Sigmoid colon (tissue), 7 donors: ENCODE data around the gene YAE1. TPM values are rescaled to one million over a fixed set of nuclear protein-coding genes. Genes with fewer than 3 reads are reported as not detected.

Experiments used
- DNase-seq: peaks from one replicate; pipeline ENCODE4 v3.0.0-alpha.2; 2019
- H3K27ac ChIP-seq, 4 donors: fragments of 200-600 bp; sonication (generic); one replicate each; pipeline ENCODE4 v1.5.1; 2016 to 2019; ENCODE audit warnings: mild to moderate bottlenecking in 1 of 4
- H3K27me3 ChIP-seq, 3 donors: fragments of 200-600 bp; sonication (generic); one replicate each; pipeline ENCODE4 v1.5.1; 2019; ENCODE audit warnings: mild to moderate bottlenecking in 1 of 3
- H3K36me3 ChIP-seq, 4 donors: fragments of 200-600 bp; sonication (generic); one replicate each; pipeline ENCODE4 v1.5.1; 2016 to 2019
- H3K4me1 ChIP-seq, 4 donors: fragments of 200-600 bp; sonication (generic); one replicate each; pipeline ENCODE4 v1.5.1; 2017 to 2019
- H3K4me3 ChIP-seq, 4 donors: fragments of 200-600 bp; sonication (generic); one replicate each; pipeline ENCODE4 v1.5.1; 2017 to 2019; ENCODE audit warnings: mild to moderate bottlenecking in 2 of 4, moderate library complexity in 1 of 4
- H3K9me3 ChIP-seq, 4 donors: fragments of 200-600 bp in 3 of 4; sonication (generic) in 3 of 4; one replicate each; pipeline versions ENCODE4 v1.5.1 to v1.6.1; 2013 to 2019
- CTCF ChIP-seq, 4 experiments: fragments of 450-650 bp in 3 of 4; fragments of 200-600 bp in 1 of 4; IDR thresholded peaks; one replicate each; pipeline ENCODE4 v1.5.1; 2016 to 2019; ENCODE audit warnings: antibody characterized with exemption in 4 of 4, mild to moderate bottlenecking in 3 of 4, moderate library complexity in 2 of 4
- EP300 ChIP-seq, 4 donors: sonication (generic); formaldehyde crosslinking; IDR thresholded peaks; one replicate each; pipeline ENCODE4 v1.6.1; 2017; ENCODE audit warnings: antibody characterized with exemption in 4 of 4
- POLR2A ChIP-seq, 2 donors: fragments of 450-650 bp; IDR thresholded peaks; one replicate each; pipeline ENCODE4 v1.6.1; 2016; ENCODE audit warnings: antibody characterized with exemption in 2 of 2, mild to moderate bottlenecking in 2 of 2, moderate library complexity in 2 of 2
- POLR2AphosphoS5 ChIP-seq, 4 donors: sonication (generic); formaldehyde crosslinking; IDR thresholded peaks; one replicate each; pipeline ENCODE4 v1.6.1; 2017; ENCODE audit warnings: antibody characterized with exemption in 4 of 4
- WGBS, 2 donors: extraction: QIAGEN DNeasy Blood & Tissue Kit; methylation state at CpG; one replicate each; pipeline ENCODE4 v1.1.7; 2013; 5-methylcytosine and 5-hydroxymethylcytosine counted together
- intact Hi-C: fragments of 100-400 bp; cut with DNase I; formaldehyde crosslinking; loops from one replicate; pipeline ENCODE4 v1.15.1; 2023
- polyA plus RNA-seq, 3 donors: library from polyadenylated mRNA; stranded (reverse); fragments of 200-250 nt; gene quantifications; one replicate each; pipeline ENCODE4 v1.2.3, GENCODE V29; 2013
- total RNA-seq, 4 donors: library from RNA; depleted of rRNA; stranded (reverse); fragments of >200 nt; gene quantifications; one replicate each; pipeline ENCODE4 v1.1.0, GENCODE V29; 2016
- donor health status: healthy with polysubstance abuse.
- donor health status: Bipolar disorder and iron deficiency.
- donor health status: healthy.

YAE1 gene
- total and polyA plus RNA-seq, 7 donors: 16.3 to 52.0 (median 26.4) TPM

GRCh38 chr7:39530971-39531370 lies 35.2 kb upstream of the YAE1 start:
- intact Hi-C loops: no loop called here
- TF ChIP-seq CTCF (IDR thresholded peaks at IDR 0.05): no peak
- Histone ChIP-seq H3K9me3 (no peaks in the 10 kb centered on the region), H3K36me3 (no peaks in the 10 kb centered on the region), H3K4me3 (no peak overlapping the region), H3K27ac (no peak overlapping the region), H3K4me1 (no peaks in the 10 kb centered on the region), H3K27me3 (no peaks in the 10 kb centered on the region)
- no peak for DNase-seq
- 19 to 60% methylated on average over 7 of the region's 7 CpGs for WGBS, 2 donors

- no peak overlapping the region for H3K4me3 ChIP-seq
- intact Hi-C loops: no loop called here
- H3K4me1 ChIP-seq: no peaks in the 10 kb centered on the region
- TF ChIP-seq POLR2A (IDR thresholded peaks at IDR 0.05) (no peak), EP300 (IDR thresholded peaks at IDR 0.05) (no peak), CTCF (IDR thresholded peaks at IDR 0.05) (no peak), POLR2AphosphoS5 (IDR thresholded peaks at IDR 0.05) (no peak)
- no peak overlapping the region for H3K27ac ChIP-seq
- DNase-seq: no peak
- H3K9me3 ChIP-seq: no peaks in the 10 kb centered on the region
- WGBS, 2 donors: 80 to 81% methylated on average over 5 of the region's 5 CpGs
- no peaks in the 10 kb centered on the region for H3K27me3 ChIP-seq
- no peaks in the 10 kb centered on the region for H3K36me3 ChIP-seq
These were observed 34.4 kb upstream of the YAE1 start for GRCh38 chr7:39531818-39532217.

- 86 to 90% methylated on average over 4 of the region's 4 CpGs for WGBS, 2 donors
- intact Hi-C loops: no loop called here
These were observed 33.4 kb upstream of the YAE1 start for GRCh38 chr7:39532832-39533231.

GRCh38 chr7:39534599-39534998 lies 31.6 kb upstream of the YAE1 start:
- Histone ChIP-seq H3K36me3 (no peaks in the 10 kb centered on the region), H3K27me3 (no peaks in the 10 kb centered on the region), H3K27ac (no peak overlapping the region), H3K9me3 (no peaks in the 10 kb centered on the region), H3K4me3 (no peak overlapping the region), H3K4me1 (no peaks in the 10 kb centered on the region)
- 25 to 71% methylated on average over 1 of the region's 1 CpG for WGBS, 2 donors
- DNase-seq: no peak
- no peak for TF ChIP-seq POLR2A (IDR thresholded peaks at IDR 0.05)
- no peak for TF ChIP-seq EP300 (IDR thresholded peaks at IDR 0.05)
- TF ChIP-seq CTCF (IDR thresholded peaks at IDR 0.05): no peak
- no peak for TF ChIP-seq POLR2AphosphoS5 (IDR thresholded peaks at IDR 0.05)
- intact Hi-C loops: no loop called here

More at GRCh38 chr7:39532832-39533231, 33.4 kb upstream of the YAE1 start:
- TF ChIP-seq POLR2AphosphoS5 (IDR thresholded peaks at IDR 0.05) (no peak), POLR2A (IDR thresholded peaks at IDR 0.05) (no peak), EP300 (IDR thresholded peaks at IDR 0.05) (no peak), CTCF (IDR thresholded peaks at IDR 0.05) (no peak)
- H3K36me3 ChIP-seq: no peaks in the 10 kb centered on the region
- DNase-seq: no peak
- no peaks in the 10 kb centered on the region for H3K27me3 ChIP-seq
- H3K4me3 ChIP-seq: no peak overlapping the region
- no peaks in the 10 kb centered on the region for H3K9me3 ChIP-seq
- no peak overlapping the region for H3K27ac ChIP-seq
- H3K4me1 ChIP-seq: no peaks in the 10 kb centered on the region

- no peak for DNase-seq
- no peak overlapping the region for H3K27ac ChIP-seq
- TF ChIP-seq EP300 (IDR thresholded peaks at IDR 0.05) (no peak), CTCF (IDR thresholded peaks at IDR 0.05) (no peak), POLR2A (IDR thresholded peaks at IDR 0.05) (no peak), POLR2AphosphoS5 (IDR thresholded peaks at IDR 0.05) (no peak)
- intact Hi-C loops: no loop called here
- H3K9me3 ChIP-seq: no peaks in the 10 kb centered on the region
- H3K27me3 ChIP-seq: no peaks in the 10 kb centered on the region
- H3K4me1 ChIP-seq: no peaks in the 10 kb centered on the region
- no peak overlapping the region for H3K4me3 ChIP-seq
- no peaks in the 10 kb centered on the region for H3K36me3 ChIP-seq
These were observed 31.1 kb upstream of the YAE1 start for GRCh38 chr7:39535064-39535463.
